ENCODE measurements around the gene ZNF579.

Gene ZNF579

GRCh38 chr19:55579766-55580621 lies 654 bp downstream of the ZNF579 start:
- no peak overlapping the region for H2AFZ ChIP-seq (ENCODE audit: low read length)
- no peak for DNase-seq

GRCh38 chr19:55578761-55579747 lies 1.6 kb downstream of the ZNF579 start:
- no peak for DNase-seq
- Histone ChIP-seq H3K4me3 (ENCODE audit: low read length) (no peak overlapping the region), H3K9ac (ENCODE audit: low read length) (no peak overlapping the region)

More at GRCh38 chr19:55579766-55580621, 654 bp downstream of the ZNF579 start:
- Histone ChIP-seq H3K4me3 (ENCODE audit: low read length) (no peak overlapping the region), H3K36me3 (replicated peaks; ENCODE audit: insufficient read depth, low read length) (no peaks in the 10 kb centered on the region), H3K27ac (ENCODE audit: low read length) (no peak overlapping the region), H3K4me2 (ENCODE audit: low read depth, low read length) (no peak overlapping the region), H3K9me2 (replicated peaks; ENCODE audit: insufficient read depth, low read length) (no peaks in the 10 kb centered on the region), H3K4me1 (ENCODE audit: low read length) (no peaks in the 10 kb centered on the region), H3K9ac (ENCODE audit: low read length) (no peak overlapping the region), H3K9me3 (replicated peaks; ENCODE audit: insufficient read depth, low read length) (no peaks in the 10 kb centered on the region), H3K27me3 (replicated peaks; ENCODE audit: insufficient read depth, low read length) (peaks cover 57% of the 10 kb centered on the region), H4K20me1 (ENCODE audit: insufficient read depth, low read length) (no peaks in the 10 kb centered on the region), H3F3A (ENCODE audit: insufficient read depth, low read length) (no peaks in the 10 kb centered on the region), H3K79me2 (ENCODE audit: low read length) (no peaks in the 10 kb centered on the region)
- TF ChIP-seq CTCF (IDR thresholded peaks at IDR 0.05; ENCODE audit: low read length): no peak
- no peak for TF ChIP-seq EZH2 (optimal IDR thresholded peaks at IDR 0.05; ENCODE audit: low read depth, low read length)
- no peak for TF ChIP-seq EZH2phosphoT487 (IDR thresholded peaks at IDR 0.05; ENCODE audit: low read length)

More at GRCh38 chr19:55578761-55579747, 1.6 kb downstream of the ZNF579 start:
- Histone ChIP-seq H3K79me2 (ENCODE audit: low read length) (no peaks in the 10 kb centered on the region), H3F3A (ENCODE audit: insufficient read depth, low read length) (no peaks in the 10 kb centered on the region), H3K4me2 (ENCODE audit: low read depth, low read length) (no peak overlapping the region), H3K9me2 (replicated peaks; ENCODE audit: insufficient read depth, low read length) (no peaks in the 10 kb centered on the region), H3K36me3 (replicated peaks; ENCODE audit: insufficient read depth, low read length) (no peaks in the 10 kb centered on the region), H2AFZ (ENCODE audit: low read length) (no peak overlapping the region), H4K20me1 (ENCODE audit: insufficient read depth, low read length) (no peaks in the 10 kb centered on the region), H3K9me3 (replicated peaks; ENCODE audit: insufficient read depth, low read length) (no peaks in the 10 kb centered on the region), H3K27me3 (replicated peaks; ENCODE audit: insufficient read depth, low read length) (peaks cover 52% of the 10 kb centered on the region), H3K4me1 (ENCODE audit: low read length) (no peaks in the 10 kb centered on the region), H3K27ac (ENCODE audit: low read length) (no peak overlapping the region)
- no peak for TF ChIP-seq EZH2phosphoT487 (IDR thresholded peaks at IDR 0.05; ENCODE audit: low read length)
- TF ChIP-seq CTCF (IDR thresholded peaks at IDR 0.05; ENCODE audit: low read length): no peak
- TF ChIP-seq EZH2 (optimal IDR thresholded peaks at IDR 0.05; ENCODE audit: low read depth, low read length): no peak

Measured in MM.1S (cell line).